Stimulated activated CD8-positive, alpha-beta memory T cell treated with anti-CD3 and anti-CD28 coated beads, Interleukin-4, amount 100 ng/mL, for 48 hours (primary cell): Measurements from ENCODE around the gene ZDHHC19.
A peak's percentile ranks its signal among the peaks of the same experiment; 100 is the strongest.
"Not testable (repeated sequence)": the region's sequence is repeated elsewhere in the genome, so short reads cannot be mapped to it uniquely, and the experiment has no call there.

Experiments
- DNase-seq: peaks from one replicate; pipeline ENCODE4 v3.0.0-alpha.2; 2020

ZDHHC19 gene

DNA sequence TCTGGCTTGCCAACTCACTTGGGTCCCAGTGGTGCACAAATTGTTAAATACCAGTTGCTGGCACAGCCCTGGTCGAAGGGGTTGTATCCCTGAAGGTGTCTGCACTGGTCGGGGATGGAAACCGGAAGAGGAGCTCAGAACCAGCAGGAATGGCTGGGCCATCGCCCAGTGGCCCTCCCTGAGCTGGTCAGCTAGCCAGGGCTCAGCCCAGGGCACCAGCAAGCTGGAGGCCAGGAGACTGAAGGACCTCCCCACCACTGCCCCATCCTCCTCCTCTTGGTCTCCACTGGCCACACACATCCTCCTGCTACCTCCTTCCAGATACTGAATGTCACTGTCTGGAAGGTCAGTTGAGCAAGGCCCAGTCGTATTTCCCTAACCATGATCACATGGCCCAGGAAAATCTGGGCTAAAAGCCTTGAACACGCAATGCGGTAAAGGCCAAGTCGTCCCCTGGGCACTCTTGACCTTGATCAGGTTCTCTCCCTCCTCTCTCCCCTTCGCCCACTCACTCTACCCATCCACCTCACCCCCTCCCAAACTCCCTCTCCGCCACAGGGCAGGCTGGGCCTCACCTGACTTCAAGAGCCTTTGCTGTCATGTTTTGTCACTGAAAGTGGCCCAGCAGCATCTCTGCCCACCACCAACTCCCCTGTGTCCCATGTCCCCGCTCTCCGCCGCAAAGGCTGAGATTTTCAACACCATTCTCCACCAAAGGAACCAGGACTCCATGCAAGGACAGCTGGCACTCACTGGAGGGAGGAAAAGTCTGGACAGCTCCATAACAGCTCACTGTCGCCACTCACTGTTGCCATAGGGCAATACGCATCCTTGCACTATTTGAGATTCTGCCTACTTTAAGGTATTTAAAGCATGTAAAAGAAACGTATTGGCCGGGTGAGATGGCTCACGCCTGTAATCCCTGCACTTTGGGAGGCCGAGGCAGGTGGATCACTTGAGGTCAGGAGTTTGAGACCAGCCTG is 12.1 kb downstream of the ZDHHC19 start:
- DNase-seq = no peak

DNA sequence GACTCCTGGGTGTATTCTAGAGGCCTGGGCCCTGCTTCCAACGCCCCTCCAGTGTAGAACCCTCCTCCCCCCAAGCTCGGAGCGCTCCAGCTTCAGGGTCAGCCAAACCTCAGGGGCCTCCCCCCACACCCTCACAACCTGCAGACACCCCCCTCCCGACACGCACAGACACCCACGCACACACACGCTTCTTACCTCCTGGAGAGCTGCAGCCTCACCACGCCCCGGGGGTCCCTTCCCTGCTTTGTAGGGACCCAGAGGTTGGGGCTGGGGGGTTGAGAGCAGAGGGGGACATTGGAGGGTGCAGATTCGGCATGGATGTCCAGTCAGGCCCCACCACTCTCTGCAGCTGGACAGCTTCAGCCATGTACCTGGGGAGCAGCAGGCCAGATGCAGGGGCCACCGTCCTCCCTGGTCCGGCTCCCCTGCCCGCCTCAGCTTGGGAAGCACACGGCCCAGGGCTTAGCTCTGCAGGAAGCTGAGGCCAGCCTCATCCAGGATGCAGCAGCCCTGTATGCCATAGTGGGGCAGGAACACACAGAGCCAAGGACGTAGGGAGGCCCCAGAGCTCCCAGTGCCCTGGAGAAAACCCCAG is 13.0 kb downstream of the ZDHHC19 start:
- DNase-seq = no peak

DNA sequence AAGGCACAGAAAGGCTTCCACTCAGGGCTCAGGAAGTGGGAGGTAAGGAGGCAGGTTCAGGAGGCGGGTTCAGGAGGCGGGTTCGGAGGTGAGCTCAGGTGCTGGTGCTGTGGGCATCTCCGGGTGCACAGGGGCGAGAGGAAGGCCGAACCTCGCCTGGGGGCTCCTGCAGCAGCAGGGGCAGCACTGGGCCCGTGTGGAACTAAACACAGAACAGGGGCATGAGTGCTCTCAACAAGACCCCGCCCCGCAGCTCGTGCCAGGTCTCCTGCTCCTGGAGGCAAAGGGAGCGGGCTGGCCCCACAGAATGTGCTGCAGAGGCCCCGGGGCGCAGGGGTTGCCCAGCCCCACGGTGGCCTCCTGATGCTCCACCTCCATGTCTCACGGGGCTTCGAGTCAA is 13.7 kb downstream of the ZDHHC19 start:
- DNase-seq = no peak

GRCh38 chr3:196195664-196196265 is 15.4 kb downstream of the ZDHHC19 start:
- no peak for DNase-seq

DNA sequence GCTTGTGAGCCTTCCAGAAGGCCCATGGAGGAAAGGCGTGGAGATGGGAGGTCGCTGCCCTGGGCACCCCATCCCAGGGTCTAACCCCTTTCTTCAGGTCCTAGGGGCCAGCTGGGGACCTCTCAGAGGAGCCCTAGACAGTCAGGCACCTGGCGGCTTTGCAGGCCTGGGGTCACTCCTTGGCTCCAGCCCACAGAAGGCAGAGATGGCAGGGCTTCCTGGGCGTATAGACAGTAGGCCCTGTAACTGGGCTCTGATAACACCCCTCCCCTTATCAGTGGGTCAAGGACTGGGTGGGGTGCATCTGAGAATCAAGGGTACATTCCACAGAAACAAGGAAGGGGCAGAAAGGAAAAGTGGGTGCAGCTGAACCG is 16.7 kb downstream of the ZDHHC19 start:
- no peak for DNase-seq

DNA sequence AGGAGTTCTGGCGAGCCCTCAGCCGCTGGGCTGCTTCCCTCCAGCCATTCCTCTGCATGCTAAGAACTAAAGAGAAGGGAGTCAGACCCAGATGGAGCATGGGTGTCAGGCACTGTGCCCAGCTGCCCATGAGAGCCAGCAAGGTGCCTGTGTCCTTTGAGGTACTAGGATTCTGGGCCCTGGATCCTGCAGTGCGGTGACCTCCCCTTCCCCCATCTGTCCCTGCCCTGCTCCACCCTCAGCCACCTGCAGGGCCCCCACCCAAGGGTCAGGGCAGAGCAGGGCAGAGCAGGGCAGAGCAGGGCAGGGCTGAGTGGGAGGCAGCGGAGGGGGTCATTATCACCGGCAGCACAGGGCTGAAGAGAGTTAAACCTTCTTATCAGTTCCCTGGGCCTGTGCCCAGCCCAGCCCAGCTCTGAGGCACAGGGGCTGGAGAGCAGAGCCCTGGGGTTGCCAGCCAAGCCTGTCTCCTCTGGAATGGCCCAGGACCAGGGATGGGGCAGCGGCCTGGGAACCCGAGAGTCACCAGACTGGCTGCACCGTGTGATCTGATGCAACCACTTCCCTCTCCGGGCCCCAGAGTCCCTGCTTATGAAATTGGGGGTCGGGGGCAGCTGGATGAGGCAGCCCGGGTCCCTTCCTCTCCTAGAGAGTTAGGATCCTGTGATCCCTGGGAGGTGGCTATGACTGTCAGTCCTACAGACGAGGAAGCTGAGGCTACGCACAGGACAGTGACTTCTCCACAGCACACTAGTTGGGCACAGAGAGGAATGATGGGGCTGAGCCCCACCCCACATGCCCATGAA is 17.3 kb downstream of the ZDHHC19 start:
- DNase-seq = no peak

- peak; percentile 50 for DNase-seq
Observed at GRCh38 chr3:196193133-196193735, 18.0 kb downstream of the ZDHHC19 start.

DNA sequence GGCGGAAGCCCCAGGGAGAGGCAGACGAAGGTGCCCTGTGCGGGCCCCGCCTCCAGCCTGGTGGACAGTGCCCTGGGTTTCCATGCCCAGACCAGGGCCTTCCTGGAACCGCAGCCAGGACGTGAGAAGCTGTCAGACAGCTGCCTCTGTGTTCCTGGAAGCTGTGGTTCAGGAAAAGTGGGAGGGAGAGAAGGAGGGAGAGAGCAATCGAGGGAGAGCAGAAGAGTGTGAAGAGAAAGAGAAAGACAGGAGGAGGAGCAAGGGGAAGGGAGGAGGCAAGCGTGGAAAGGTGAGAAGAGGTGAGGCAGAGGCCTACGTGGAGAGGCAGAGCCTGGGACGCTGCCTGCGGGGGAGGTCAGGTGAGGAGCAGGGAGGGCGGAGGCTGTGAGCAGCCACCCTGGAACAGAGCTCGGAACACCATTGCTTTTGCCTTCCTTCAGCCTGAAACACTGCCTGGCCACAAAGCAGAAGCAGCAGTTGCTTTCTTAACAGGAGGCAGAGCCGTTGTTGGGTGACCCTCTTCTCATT is 18.6 kb downstream of the ZDHHC19 start:
- DNase-seq = no peak

GRCh38 chr3:196192036-196192523 is 19.1 kb downstream of the ZDHHC19 start:
- DNase-seq = peak; percentile 66

GRCh38 chr3:196189566-196190347 is 21.4 kb downstream of the ZDHHC19 start:
- no peak for DNase-seq

- DNase-seq = no peak
Observed at GRCh38 chr3:196186651-196187573, 24.3 kb downstream of the ZDHHC19 start.

DNA sequence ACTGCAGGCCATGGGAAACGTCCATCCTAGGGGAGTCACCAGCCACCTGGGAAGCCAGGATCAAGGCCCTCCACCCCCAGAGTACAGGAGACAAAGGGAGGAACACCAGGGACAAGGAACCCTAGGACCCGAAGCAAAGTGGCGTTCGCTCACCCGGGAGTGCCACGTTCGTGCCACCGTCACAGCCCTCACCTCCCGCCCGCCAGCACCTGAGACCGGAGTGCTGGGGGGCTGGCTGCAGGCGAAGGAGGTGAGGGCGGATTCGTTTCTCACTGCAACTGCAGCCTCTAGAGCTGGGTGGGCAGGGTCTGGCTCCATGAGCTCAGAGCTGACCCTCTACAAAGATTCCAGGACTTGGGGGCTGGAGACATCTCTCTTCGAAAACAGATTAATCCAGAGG is 26.3 kb downstream of the ZDHHC19 start:
- no peak for DNase-seq

GRCh38 chr3:196184169-196184432 is 27.1 kb downstream of the ZDHHC19 start:
- DNase-seq = not testable (repeated sequence)

GRCh38 chr3:196181127-196181546 is 30.1 kb downstream of the ZDHHC19 start:
- no peak for DNase-seq

DNA sequence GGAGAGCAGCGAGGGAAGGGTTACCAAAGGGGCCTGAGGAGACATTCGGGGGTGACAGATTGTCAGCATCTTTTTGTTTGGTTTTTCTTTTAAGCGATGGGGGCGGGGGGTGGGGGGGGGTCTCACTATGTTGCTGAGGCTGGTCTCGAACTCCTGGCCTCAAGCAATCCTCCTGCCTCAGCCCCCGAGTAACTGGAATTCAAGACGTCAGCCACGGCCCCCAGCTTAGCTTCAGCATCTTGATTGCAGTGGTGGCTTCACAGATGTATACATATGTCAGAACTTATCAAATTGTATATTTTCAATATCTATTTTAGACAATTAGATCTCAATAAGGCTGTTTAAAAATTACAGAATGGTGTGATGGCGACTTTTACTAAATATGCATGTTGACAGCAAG is 30.9 kb downstream of the ZDHHC19 start:
- no peak for DNase-seq

DNA sequence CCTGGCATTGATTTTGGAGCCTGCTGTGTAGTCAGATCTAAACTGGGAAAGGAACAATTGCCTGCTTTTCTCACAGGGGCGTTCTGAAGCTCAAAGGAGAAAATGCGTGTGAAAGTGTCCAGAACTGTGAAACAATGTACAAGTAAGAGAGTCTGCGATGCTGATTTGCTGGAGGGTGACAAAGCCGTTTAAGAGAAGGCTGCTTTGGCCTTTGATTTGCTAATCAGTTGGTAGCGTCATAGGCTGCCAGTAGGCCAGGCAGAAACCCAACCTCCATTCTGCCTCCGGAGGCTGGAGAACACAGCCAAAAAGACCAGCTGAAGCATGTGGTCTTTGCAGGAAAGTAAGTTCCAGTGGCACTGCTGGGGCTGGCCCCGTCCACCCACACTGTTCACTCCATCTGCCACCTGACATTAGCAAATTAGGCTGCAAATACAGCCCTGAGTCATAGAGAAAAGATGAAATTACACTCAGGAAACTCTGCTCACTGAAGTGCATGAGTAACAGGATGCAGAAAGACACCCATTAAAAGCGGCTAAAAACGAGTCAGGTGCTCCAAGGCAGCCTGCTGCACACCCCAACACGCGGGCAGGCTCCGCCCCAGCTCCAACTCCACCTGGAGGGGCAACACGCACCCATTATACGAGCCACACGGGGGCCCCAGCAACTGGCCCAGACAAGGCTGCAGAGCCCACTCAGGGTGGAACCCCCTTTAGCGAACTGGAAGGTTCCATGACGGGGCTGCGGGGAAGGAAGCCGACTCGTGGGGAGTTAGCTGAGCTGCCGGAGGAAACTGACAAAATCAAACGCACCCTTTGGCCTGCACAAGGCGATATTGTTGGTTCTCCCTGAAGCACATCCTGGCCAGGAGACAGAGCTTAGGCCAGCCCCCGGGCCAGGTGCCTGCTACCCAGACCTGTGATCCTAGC is 31.6 kb downstream of the ZDHHC19 start:
- DNase-seq = peak; percentile 90

DNA sequence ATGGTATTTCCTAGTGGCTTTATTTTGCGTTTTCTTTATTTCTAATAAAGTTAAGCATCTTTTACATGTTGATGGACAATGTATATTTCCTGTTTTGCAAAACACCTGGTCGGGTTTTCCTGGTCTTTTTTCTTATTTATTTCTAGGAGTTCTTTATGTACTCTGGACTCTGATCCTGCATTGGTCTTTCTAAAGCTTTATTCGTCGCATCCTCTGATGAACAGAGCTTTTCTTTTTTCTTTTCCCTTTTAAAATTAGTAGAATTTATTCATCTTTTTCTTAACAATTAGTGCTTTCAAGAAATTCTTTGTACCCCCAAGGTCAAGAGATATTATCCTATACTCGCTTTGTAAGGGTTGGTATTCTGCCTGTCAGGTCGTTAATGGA is 32.2 kb downstream of the ZDHHC19 start:
- no peak for DNase-seq

- no peak for DNase-seq
Observed at GRCh38 chr3:196177967-196178366, 33.2 kb downstream of the ZDHHC19 start.

GRCh38 chr3:196177567-196177966 is 33.6 kb downstream of the ZDHHC19 start:
- DNase-seq = no peak
